Mucosa of stomach (tissue), 1 donor: ENCODE measurements around the gene LRTM2.

Source experiments
- H3K27me3 ChIP-seq: one replicate; pipeline ENCODE4 v1.7.0; 2013; ENCODE audit warnings: mild to moderate bottlenecking, low read length; ENCODE audit not compliant: control insufficient read depth, insufficient read depth
- H3K36me3 ChIP-seq: one replicate; pipeline ENCODE4 v1.7.0; 2013; ENCODE audit warnings: low read length; ENCODE audit not compliant: control insufficient read depth, insufficient read depth
- H3K4me1 ChIP-seq: one replicate; pipeline ENCODE4 v1.7.0; 2013; ENCODE audit warnings: mild to moderate bottlenecking, low read length; ENCODE audit not compliant: control insufficient read depth, insufficient read depth
- H3K4me3 ChIP-seq: one replicate; pipeline ENCODE4 v1.7.0; 2013; ENCODE audit warnings: low read length
- H3K9ac ChIP-seq: one replicate; pipeline ENCODE4 v1.7.0; 2013; ENCODE audit warnings: mild to moderate bottlenecking, low read length, moderate library complexity
- H3K9me3 ChIP-seq: one replicate; pipeline ENCODE4 v1.7.0; 2013; ENCODE audit warnings: mild to moderate bottlenecking, low read length, moderate library complexity; ENCODE audit not compliant: control insufficient read depth
- donor health status: Pancreatic carcinoma.

The LRTM2 gene

DNA sequence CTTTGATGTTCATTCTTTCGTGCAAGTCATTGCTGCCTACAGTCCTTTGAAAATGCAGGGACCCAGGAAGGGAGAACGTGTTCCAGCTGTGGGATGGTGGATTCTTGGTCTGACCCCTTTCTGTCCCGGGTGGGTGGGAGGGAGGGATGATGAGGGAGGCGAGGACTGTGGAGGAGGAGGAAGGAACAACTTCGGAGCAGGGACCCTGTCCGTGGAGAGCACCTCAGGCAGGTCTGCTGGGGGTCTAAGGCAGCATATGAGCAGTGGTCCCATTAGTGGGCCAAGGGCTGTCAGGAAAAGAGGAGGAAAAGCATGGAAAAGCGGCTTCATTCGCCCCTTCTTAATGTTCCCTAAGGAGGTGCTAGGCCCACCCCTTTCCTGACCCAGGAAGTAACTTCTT is 62.0 kb downstream of the LRTM2 start:
- Histone ChIP-seq H3K36me3 (no peaks in the 10 kb centered on the region), H3K9ac (no peak overlapping the region), H3K4me1 (peaks cover 23% of the 10 kb centered on the region), H3K27me3 (peaks cover 41% of the 10 kb centered on the region), H3K9me3 (no peaks in the 10 kb centered on the region), H3K4me3 (no peak overlapping the region)

DNA sequence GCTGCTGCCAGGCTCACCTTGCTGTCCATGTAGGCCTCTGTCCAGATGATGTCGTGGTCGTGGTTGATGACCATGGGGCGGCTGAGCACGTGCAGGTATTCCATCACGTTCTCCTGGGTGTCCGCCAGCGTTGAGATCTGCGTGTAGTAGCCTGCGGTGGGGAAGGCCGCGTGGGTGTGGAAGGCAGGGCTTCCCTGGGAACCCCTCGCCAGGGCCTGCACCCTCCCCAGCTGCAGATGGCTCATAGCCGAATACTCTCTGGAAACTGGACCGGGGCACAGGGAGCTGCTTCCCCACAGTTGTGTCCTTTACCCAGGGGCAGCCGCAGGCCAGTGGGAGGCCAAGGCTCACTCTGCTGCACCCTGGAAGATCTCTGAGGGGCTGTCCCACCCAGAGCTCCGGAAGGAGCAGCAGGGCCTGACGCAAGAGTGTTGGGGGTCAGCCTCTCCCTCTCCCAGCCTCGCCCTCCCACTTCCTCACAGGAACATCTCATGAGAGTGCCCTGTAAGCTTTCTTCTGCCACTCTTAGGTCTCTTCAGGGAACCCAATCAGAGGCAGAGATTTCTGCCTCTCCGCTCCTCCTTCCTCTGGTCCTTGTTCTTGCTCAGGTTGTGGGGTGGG is 62.6 kb downstream of the LRTM2 start:
- Histone ChIP-seq H3K27me3 (peaks cover 41% of the 10 kb centered on the region), H3K4me1 (peaks cover 23% of the 10 kb centered on the region), H3K4me3 (no peak overlapping the region), H3K36me3 (no peaks in the 10 kb centered on the region), H3K9ac (no peak overlapping the region), H3K9me3 (no peaks in the 10 kb centered on the region)

DNA sequence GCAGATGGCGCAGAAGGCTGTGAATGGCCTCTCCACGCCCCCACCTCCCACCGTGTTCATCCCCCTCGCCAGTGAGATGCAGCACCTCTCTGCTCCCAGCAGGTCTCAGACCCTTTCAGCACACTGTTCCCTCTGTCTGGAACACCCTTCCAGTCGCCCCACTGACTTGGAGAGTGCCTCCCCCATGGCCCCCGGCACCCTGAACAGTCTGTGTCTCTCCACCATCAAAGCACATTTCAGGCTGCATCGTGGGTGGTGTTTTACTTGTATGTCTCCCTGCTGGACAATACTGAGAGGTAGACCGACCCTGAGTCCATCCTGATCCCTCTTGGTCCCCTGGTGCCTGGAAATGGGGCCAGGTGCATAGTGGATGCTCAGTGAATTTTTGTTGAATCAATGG is 63.1 kb downstream of the LRTM2 start:
- Histone ChIP-seq H3K4me3 (no peak overlapping the region), H3K4me1 (peaks cover 23% of the 10 kb centered on the region), H3K36me3 (no peaks in the 10 kb centered on the region), H3K9ac (no peak overlapping the region), H3K9me3 (no peaks in the 10 kb centered on the region), H3K27me3 (peaks cover 41% of the 10 kb centered on the region)

DNA sequence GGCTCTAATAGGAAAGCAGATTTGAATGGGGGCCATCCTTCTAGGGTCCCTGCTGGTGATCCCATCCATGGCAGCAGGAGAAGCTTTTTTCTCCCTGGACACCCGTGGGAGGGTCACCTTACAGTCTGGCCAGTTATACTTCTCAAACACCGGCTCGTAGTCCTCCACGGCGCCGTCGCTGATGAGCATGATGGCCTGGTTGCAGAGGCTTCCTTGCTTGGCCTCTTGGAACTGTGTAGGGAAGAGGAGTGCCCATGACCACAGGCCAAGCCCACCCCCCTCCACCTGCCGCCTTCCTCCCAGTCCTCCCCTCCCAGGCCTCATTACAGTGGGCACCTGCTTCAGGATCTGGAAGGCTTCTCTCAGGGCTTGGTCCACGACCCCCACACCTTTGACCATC is 64.3 kb downstream of the LRTM2 start:
- no peaks in the 10 kb centered on the region for H3K36me3 ChIP-seq
- H3K9ac ChIP-seq, result no peak overlapping the region
- no peak overlapping the region for H3K4me3 ChIP-seq

DNA sequence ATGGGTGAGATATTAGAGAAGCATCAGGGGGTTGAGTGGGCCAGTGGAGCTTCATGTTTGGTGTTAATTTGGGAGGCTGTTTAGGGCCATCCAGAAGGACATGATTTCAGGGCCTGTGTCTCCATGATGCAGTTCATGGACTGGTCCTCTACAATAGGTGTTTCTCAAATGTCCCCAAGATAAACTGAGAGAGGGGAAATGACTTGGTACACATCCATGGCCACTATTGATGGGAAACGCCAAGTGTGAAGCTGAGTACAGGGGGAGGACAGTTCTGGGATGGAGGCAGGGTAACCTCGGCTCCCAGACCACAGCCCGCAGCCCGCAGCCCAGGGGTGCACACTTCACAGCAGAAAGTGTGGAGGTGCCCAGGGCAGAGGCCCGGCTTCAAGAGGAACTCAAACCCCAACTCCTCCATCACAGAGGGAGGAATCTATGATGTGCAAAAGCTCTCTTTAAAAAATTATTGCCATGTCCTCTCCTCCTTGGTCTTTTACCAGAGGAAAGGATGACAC is 64.8 kb downstream of the LRTM2 start:
- Histone ChIP-seq H3K9ac (no peak overlapping the region), H3K9me3 (no peaks in the 10 kb centered on the region), H3K27me3 (peaks cover 41% of the 10 kb centered on the region), H3K4me3 (no peak overlapping the region), H3K36me3 (no peaks in the 10 kb centered on the region), H3K4me1 (peaks cover 23% of the 10 kb centered on the region)

More for the DNA sequence above, 64.3 kb downstream of the LRTM2 start:
- peaks cover 41% of the 10 kb centered on the region for H3K27me3 ChIP-seq
- H3K4me1 ChIP-seq, result peaks cover 23% of the 10 kb centered on the region
- no peaks in the 10 kb centered on the region for H3K9me3 ChIP-seq

DNA sequence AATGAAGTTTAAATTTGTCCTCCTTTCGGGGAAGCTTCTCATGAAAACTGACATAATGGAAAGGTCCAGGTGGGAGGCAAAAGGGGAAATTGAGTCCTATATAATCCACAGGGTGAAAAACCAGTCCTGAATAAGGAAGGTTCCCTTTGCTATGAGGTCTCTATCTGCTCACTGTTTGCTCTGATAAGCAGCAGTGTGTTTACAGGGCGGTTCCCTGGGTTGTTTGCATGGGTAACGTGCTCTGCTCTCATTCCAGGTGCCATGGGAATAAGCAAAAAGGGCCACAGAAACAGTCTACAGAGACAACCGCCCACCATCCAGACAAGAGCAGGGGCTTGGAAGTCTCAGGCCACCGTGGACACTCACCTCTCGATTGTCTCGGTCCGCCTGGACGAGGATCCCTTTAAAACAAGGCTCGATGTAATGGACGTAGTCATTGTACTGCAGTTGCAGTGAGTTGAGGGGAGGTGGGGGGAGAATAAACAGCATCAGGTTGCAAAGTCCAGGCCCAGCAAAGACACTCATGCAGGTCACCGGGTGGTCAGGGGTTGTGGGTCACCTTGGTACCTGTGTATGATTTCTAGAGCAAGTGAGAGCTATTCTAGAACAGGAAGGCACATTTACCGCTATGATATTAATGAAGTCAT is 65.4 kb downstream of the LRTM2 start:
- Histone ChIP-seq H3K27me3 (peaks cover 35% of the 10 kb centered on the region), H3K9ac (no peak overlapping the region), H3K36me3 (no peaks in the 10 kb centered on the region), H3K4me3 (no peak overlapping the region), H3K4me1 (peaks cover 23% of the 10 kb centered on the region), H3K9me3 (no peaks in the 10 kb centered on the region)
